Activated T-helper 2 cell treated with anti-CD3 and anti-CD28 coated beads, Interferon-gamma antibody, Interleukin-2, Interleukin-4, amounts not matched to agents 10 μg/mL and 5 μg/mL and 100 μg/mL, durations not matched to agents 14 hours and 24 hours and 36 hours (primary cell): Measurements from ENCODE around the gene CXCL5. TPM values are rescaled to one million over a fixed set of nuclear protein-coding genes. Genes with fewer than 3 reads are reported as not detected.
"Not testable (repeated sequence)": the region's sequence is repeated elsewhere in the genome, so short reads cannot be mapped to it uniquely, and the experiment has no call there.

Experiments used
- DNase-seq: peaks from one replicate; pipeline ENCODE4 v3.0.0; 2021; ENCODE audit warnings: low spot score
- H3K27ac Mint-ChIP-seq: one replicate; pipeline ENCODE4 v1.8.0; 2021; ENCODE audit warnings: mixed read lengths
- H3K27me3 Mint-ChIP-seq: one replicate; pipeline ENCODE4 v1.8.0; 2021; ENCODE audit warnings: low read depth, mixed read lengths
- H3K36me3 Mint-ChIP-seq: one replicate; pipeline ENCODE4 v1.8.0; 2021; ENCODE audit warnings: low read depth, mixed read lengths
- H3K4me1 Mint-ChIP-seq: one replicate; pipeline ENCODE4 v1.8.0; 2021; ENCODE audit warnings: low read depth, mixed read lengths
- H3K4me3 Mint-ChIP-seq: one replicate; pipeline ENCODE4 v1.8.0; 2021; ENCODE audit warnings: low read depth, mild to moderate bottlenecking, moderate library complexity, mixed read lengths
- H3K9me3 Mint-ChIP-seq: one replicate; pipeline ENCODE4 v1.8.0; 2021; ENCODE audit warnings: mixed read lengths
- intact Hi-C: fragments of 100-400 bp; cut with micrococcal nuclease; formaldehyde crosslinking; loops from one replicate; pipeline ENCODE4 v1.15.1; 2023
- total RNA-seq: library from RNA; stranded (reverse); gene quantifications from 2 replicates; pipeline ENCODE4 v1.2.3, GENCODE V29; 2022

Gene CXCL5
- total RNA-seq, 1 donor from 2014 or later: not detected

DNA sequence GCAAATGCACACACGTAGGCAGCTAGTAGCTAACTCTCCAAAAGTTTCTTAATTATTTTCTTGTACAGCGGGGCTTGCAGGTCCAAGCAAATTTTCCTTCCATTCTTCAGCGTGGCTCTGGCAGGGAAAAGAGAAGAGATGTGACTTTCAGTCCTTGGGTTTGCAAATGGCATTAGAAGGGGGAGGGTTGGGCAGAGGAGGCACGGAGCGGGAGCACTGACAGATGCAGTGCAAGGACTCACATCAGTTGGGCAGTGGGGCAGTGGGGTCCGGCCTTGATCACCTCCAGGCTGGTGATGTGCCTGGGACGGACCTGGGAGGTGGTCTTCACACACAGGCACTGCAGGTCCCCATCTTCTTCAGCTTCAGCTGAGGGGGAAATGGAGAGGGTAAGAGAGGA, 17.3 kb downstream of the CXCL5 start:
- intact Hi-C loops, H3K36me3 Mint-ChIP-seq, H3K4me3 Mint-ChIP-seq, H3K27me3 Mint-ChIP-seq, H3K27ac Mint-ChIP-seq, DNase-seq, H3K9me3 Mint-ChIP-seq, H3K4me1 Mint-ChIP-seq: not testable (repeated sequence)

DNA sequence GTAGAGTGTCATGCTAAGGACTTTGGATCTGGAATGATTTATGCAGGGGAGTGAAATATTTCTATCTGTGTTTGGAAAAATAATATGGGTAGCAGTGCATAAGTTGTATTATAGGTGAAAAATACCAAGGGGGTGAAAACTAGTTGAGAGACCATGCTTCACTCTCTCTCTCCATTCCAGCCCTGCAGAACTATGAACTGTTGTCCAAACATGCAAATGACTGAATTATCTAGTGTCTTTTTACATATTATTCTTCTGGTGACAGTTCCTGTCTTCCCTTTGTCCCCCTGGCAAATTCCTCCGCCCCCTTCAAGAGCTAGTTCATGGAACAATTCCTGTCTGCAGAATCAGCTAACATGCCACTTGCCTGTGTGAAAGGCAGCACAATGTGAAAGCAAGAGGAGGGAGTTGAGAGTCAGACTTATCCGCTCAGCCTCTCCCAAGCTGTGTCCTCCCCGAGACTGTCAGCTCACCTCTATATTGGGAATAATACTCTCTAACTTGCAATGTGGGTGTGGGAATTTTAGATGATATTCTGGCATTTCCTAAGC, 19.0 kb downstream of the CXCL5 start:
- no peaks in the 10 kb centered on the region for H3K4me1 Mint-ChIP-seq

GRCh38 chr4:73978886-73979285, 19.6 kb downstream of the CXCL5 start:
- Mint-ChIP-seq H3K27ac (no peak overlapping the region), H3K9me3 (peaks cover 4% of the 10 kb centered on the region), H3K27me3 (no peaks in the 10 kb centered on the region), H3K4me3 (no peak overlapping the region), H3K36me3 (no peaks in the 10 kb centered on the region), H3K4me1 (no peaks in the 10 kb centered on the region)
- intact Hi-C loops: no loop called here
- no peak for DNase-seq

More for the DNA sequence above, 19.0 kb downstream of the CXCL5 start:
- Mint-ChIP-seq H3K27ac (no peak overlapping the region), H3K4me3 (no peak overlapping the region), H3K36me3 (no peaks in the 10 kb centered on the region), H3K27me3 (no peaks in the 10 kb centered on the region), H3K9me3 (peaks cover 2% of the 10 kb centered on the region)
- intact Hi-C loops: no loop called here
- DNase-seq: no peak

DNA sequence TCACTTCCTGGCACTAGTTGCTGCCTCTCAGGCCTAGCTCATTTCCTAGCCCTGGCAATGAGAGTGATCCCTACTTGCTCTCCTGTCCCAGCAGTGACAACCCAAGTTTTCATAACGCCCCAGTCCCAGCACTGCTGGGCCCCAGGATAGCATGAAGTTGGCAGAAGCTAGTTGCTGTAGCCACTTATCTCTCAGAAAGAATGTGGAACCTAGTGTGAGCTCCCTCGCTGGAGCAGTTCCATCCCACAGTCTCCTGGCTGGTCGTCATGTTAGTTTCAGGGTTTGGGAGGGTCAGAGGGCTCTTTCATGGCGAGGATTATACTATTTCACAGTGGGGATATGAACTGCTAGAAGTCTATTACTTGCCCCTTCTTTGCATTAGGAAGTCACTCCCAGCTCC, 21.8 kb downstream of the CXCL5 start:
- DNase-seq: no peak
- Mint-ChIP-seq H3K36me3 (no peaks in the 10 kb centered on the region), H3K27ac (no peak overlapping the region), H3K4me3 (no peak overlapping the region), H3K27me3 (no peaks in the 10 kb centered on the region), H3K4me1 (no peaks in the 10 kb centered on the region), H3K9me3 (peaks cover 8% of the 10 kb centered on the region)
- intact Hi-C loops: no loop called here

DNA sequence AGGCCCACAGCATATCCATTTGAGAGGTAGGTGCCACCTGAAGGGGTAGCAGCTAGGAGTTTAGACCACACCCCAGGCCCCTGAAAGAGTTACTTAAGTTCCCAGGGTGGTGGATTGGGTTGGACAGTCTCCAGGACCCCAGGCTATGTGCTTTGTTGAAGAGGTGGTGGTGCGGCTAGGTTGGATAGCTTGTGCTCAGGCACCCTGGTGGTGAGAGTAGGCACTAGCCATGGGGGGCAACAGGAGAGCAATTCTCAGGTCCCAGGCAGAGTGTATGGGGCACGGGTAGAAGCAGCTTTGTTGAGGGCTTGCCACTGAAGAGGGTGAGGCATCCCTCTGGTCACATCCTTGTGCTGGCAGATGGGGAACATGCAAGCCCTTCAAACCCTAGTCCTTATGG, 22.3 kb downstream of the CXCL5 start:
- no peak for DNase-seq
- intact Hi-C loops: no loop called here
- H3K4me3 Mint-ChIP-seq: no peak overlapping the region

DNA sequence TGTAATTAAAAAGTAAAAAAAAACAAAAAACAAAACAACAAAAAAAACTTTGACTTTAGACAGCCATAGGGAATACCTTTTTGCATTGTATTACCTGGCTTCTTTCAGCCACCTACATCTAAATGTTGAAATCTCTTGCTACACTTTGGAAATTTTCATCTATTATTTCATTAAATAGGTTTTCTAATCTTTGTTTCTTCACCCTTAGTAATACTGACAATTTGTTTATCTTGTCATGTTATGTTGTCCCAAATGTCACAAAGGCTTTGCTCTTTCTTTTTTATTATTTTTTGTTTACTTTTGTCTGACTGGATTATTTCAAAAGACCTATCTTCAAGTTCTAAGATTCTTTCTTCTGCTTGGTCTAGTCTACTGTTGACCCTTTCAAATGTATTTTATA, 24.1 kb downstream of the CXCL5 start:
- H3K4me1 Mint-ChIP-seq: no peaks in the 10 kb centered on the region
- no peaks in the 10 kb centered on the region for H3K27me3 Mint-ChIP-seq
- no peaks in the 10 kb centered on the region for H3K36me3 Mint-ChIP-seq
- peaks cover 15% of the 10 kb centered on the region for H3K9me3 Mint-ChIP-seq
- no peak for DNase-seq
- intact Hi-C loops: no loop called here
- no peak overlapping the region for H3K4me3 Mint-ChIP-seq
- no peak overlapping the region for H3K27ac Mint-ChIP-seq

More for the DNA sequence above, 22.3 kb downstream of the CXCL5 start:
- H3K9me3 Mint-ChIP-seq: peaks cover 10% of the 10 kb centered on the region
- no peaks in the 10 kb centered on the region for H3K36me3 Mint-ChIP-seq
- no peak overlapping the region for H3K27ac Mint-ChIP-seq
- H3K27me3 Mint-ChIP-seq: no peaks in the 10 kb centered on the region
- H3K4me1 Mint-ChIP-seq: no peaks in the 10 kb centered on the region

DNA sequence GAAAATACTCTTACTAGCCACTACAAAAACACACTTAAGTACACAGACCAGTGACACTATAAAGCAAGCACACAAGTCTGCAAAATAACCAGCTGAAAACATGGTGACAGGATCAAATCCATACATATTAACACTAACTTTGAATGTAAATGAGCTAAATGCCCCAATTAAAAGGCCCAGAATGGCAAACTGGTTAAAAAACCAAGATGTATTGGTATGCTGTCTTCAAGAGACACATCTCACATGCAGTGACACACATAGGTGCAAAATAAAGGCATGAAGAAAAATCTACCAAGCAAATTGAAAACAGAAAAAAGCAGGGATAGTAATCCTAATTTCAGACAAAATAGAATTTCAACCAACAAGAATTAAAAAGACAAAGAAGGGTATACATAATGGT, 27.5 kb downstream of the CXCL5 start:
- Mint-ChIP-seq H3K36me3 (no peaks in the 10 kb centered on the region), H3K9me3 (peaks cover 15% of the 10 kb centered on the region), H3K27ac (no peak overlapping the region), H3K4me1 (no peaks in the 10 kb centered on the region), H3K4me3 (no peak overlapping the region), H3K27me3 (no peaks in the 10 kb centered on the region)
- intact Hi-C loops: no loop called here
- no peak for DNase-seq

GRCh38 chr4:73970011-73970410, 28.5 kb downstream of the CXCL5 start:
- H3K4me3 Mint-ChIP-seq: no peak overlapping the region
- H3K4me1 Mint-ChIP-seq: no peaks in the 10 kb centered on the region
- H3K27me3 Mint-ChIP-seq: no peaks in the 10 kb centered on the region
- intact Hi-C loops: no loop called here
- H3K9me3 Mint-ChIP-seq: peaks cover 15% of the 10 kb centered on the region
- H3K27ac Mint-ChIP-seq: no peak overlapping the region
- DNase-seq: no peak
- H3K36me3 Mint-ChIP-seq: no peaks in the 10 kb centered on the region

GRCh38 chr4:73967866-73968265, 30.6 kb downstream of the CXCL5 start:
- H3K4me3 Mint-ChIP-seq: no peak overlapping the region
- intact Hi-C loops: no loop called here
- no peaks in the 10 kb centered on the region for H3K27me3 Mint-ChIP-seq
- H3K4me1 Mint-ChIP-seq: no peaks in the 10 kb centered on the region
- no peak for DNase-seq
- H3K36me3 Mint-ChIP-seq: no peaks in the 10 kb centered on the region
- H3K27ac Mint-ChIP-seq: no peak overlapping the region
- peaks cover 7% of the 10 kb centered on the region for H3K9me3 Mint-ChIP-seq

DNA sequence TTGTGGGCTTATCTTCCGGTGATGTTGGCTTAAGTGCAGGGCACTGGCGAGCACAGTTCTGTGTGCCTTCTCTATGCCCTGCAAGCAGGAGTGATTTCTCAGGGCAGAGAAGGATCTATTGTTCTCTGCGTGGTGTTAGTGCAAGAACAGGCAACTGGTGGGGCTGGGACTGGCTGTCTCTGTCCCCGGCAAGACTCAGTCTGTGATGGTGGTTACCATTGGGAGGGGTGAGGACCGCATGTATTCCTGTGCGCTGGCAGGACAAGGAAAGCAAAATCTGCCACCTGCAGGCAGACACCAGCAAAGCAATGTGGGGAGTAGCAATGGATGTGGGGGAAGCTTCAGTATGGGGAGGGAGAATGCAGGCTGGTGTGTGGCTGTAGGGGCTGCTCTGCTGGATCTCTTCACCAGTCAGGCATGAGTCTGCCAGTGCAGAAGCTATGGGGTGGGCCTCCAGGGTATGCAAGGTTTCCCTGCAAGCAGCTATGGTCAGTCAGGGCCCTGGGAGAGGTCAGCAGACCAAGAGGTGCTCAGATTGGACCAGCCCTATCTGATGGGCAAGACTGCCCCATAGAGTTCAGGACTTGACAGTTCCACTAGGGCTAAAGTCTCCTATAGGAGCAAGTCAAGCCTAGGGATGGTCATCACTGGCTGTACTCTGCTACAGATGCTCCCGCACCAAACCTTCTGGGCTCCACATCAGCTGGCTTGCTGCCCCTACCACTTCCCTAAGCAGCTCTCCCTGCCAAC, 33.4 kb downstream of the CXCL5 start:
- Mint-ChIP-seq H3K4me3 (no peak overlapping the region), H3K27ac (no peak overlapping the region), H3K9me3 (peaks cover 15% of the 10 kb centered on the region), H3K36me3 (no peaks in the 10 kb centered on the region), H3K27me3 (no peaks in the 10 kb centered on the region), H3K4me1 (no peaks in the 10 kb centered on the region)
- intact Hi-C loops: no loop called here
- no peak for DNase-seq

- intact Hi-C loops: no loop called here
- no peaks in the 10 kb centered on the region for H3K4me1 Mint-ChIP-seq
- H3K9me3 Mint-ChIP-seq: peaks cover 23% of the 10 kb centered on the region
- no peak for DNase-seq
- H3K27me3 Mint-ChIP-seq: no peaks in the 10 kb centered on the region
- no peak overlapping the region for H3K27ac Mint-ChIP-seq
- H3K4me3 Mint-ChIP-seq: no peak overlapping the region
- no peaks in the 10 kb centered on the region for H3K36me3 Mint-ChIP-seq
Measured at GRCh38 chr4:73962724-73963123, 35.8 kb downstream of the CXCL5 start.

- peaks cover 23% of the 10 kb centered on the region for H3K9me3 Mint-ChIP-seq
- H3K27me3 Mint-ChIP-seq, H3K4me1 Mint-ChIP-seq, H3K27ac Mint-ChIP-seq, intact Hi-C loops, DNase-seq, H3K36me3 Mint-ChIP-seq, H3K4me3 Mint-ChIP-seq: not testable (repeated sequence)
Measured at GRCh38 chr4:73959041-73959440, 39.4 kb downstream of the CXCL5 start.

- Mint-ChIP-seq H3K9me3 (no peaks in the 10 kb centered on the region), H3K4me1 (no peaks in the 10 kb centered on the region), H3K27me3 (no peaks in the 10 kb centered on the region), H3K4me3 (no peak overlapping the region), H3K27ac (no peak overlapping the region), H3K36me3 (no peaks in the 10 kb centered on the region)
- DNase-seq: no peak
- intact Hi-C loops: no loop called here
Measured at GRCh38 chr4:73952352-73952751, 46.1 kb downstream of the CXCL5 start.
